Activated CD8-positive, alpha-beta memory T cell treated with anti-CD3 and anti-CD28 coated beads, Interleukin-2, amount 10 ng/mL, durations not matched to agents 7 days and 5 days (primary cell): ENCODE measurements around the gene CRELD2. TPM values are rescaled to one million over a fixed set of nuclear protein-coding genes. Genes with fewer than 3 reads are reported as not detected.
"Not testable (repeated sequence)": the region's sequence is repeated elsewhere in the genome, so short reads cannot be mapped to it uniquely, and the experiment has no call there.

Experiments
- ATAC-seq: fragments of 150-1000 bp; cut with Tn5 transposase; one replicate; pipeline ENCODE4 v1.10.0; 2021; ENCODE audit warnings: moderate library complexity
- CTCF ChIA-PET: fragments of 350-600 bp; sonication (Branson Sonifier 250); formaldehyde crosslinking; loops from one replicate; lab custom pipeline; 2021; ENCODE audit warnings: antibody characterized with exemption; lab: Charles Lee
- DNase-seq: peaks from one replicate; pipeline ENCODE4 v3.0.0-alpha.2; 2020
- H3K27ac Mint-ChIP-seq: one replicate; pipeline ENCODE4 v1.8.0; 2021; ENCODE audit warnings: mild to moderate bottlenecking, mixed read lengths
- H3K27me3 Mint-ChIP-seq: one replicate; pipeline ENCODE4 v1.8.0; 2021; ENCODE audit warnings: mixed read lengths
- H3K36me3 Mint-ChIP-seq: one replicate; pipeline ENCODE4 v1.8.0; 2021; ENCODE audit warnings: mild to moderate bottlenecking, mixed read lengths
- H3K4me1 Mint-ChIP-seq: one replicate; pipeline ENCODE4 v1.8.0; 2021; ENCODE audit warnings: mixed read lengths
- H3K4me3 Mint-ChIP-seq: one replicate; pipeline ENCODE4 v1.8.0; 2021; ENCODE audit warnings: mild to moderate bottlenecking, moderate library complexity, mixed read lengths
- H3K9me3 Mint-ChIP-seq: one replicate; pipeline ENCODE4 v1.8.0; 2022; ENCODE audit warnings: low read depth, mixed read lengths
- total RNA-seq, 2 experiments: library from RNA; stranded (reverse); gene quantifications; one replicate each; pipeline ENCODE4 v1.2.3, GENCODE V29; 2021

The CRELD2 gene
- total RNA-seq, 2 experiments from 2014 or later: 43.9 to 51.2 TPM

DNA sequence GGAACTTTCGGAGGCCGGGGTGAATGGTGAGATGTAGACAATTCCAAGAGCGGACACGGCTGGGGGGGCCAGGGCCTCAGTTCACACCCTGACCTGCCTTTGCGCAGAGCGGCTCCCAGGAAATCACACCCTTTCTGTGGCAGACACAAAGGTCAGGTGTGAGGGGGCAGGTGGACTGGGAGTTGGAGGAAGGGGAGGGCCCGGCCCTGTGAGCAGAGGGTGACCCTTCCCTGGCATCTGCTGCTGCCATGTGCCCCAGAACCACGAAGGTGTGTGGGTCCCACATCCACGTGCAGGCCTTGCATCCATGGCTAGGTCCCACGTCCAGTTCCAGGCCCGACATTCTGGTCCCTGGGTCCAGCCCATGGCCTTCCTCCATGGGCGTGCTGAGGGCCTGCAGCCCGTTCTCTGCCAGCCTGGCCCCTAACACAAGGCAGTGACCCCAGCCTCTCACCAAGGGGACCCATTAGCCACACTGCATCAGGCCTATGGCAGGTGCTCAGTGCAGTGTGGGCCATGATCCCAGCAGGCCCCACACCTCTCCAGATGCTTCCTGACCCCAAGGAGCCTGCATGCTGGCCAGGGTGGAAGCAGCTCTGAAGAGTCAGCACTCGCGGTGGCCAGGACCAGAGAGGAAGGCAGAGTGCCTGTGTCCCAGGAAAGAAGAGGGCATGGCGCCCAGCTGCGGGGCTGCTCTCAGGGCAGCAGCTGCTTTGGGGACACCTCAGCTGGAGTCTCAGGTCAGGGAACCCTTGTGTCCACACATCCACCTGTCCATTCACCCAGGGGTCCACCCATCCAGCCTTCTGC is 23.3 kb downstream of the CRELD2 start:
- H3K27me3 Mint-ChIP-seq: no peaks in the 10 kb centered on the region
- DNase-seq (no peak), ATAC-seq (no peak)
- peaks cover 12% of the 10 kb centered on the region for H3K4me1 Mint-ChIP-seq
- no peak overlapping the region for H3K27ac Mint-ChIP-seq
- H3K36me3 Mint-ChIP-seq: peaks cover 2% of the 10 kb centered on the region
- peaks cover 3% of the 10 kb centered on the region for H3K9me3 Mint-ChIP-seq
- no peak overlapping the region for H3K4me3 Mint-ChIP-seq
- CTCF ChIA-PET: no interaction called here

DNA sequence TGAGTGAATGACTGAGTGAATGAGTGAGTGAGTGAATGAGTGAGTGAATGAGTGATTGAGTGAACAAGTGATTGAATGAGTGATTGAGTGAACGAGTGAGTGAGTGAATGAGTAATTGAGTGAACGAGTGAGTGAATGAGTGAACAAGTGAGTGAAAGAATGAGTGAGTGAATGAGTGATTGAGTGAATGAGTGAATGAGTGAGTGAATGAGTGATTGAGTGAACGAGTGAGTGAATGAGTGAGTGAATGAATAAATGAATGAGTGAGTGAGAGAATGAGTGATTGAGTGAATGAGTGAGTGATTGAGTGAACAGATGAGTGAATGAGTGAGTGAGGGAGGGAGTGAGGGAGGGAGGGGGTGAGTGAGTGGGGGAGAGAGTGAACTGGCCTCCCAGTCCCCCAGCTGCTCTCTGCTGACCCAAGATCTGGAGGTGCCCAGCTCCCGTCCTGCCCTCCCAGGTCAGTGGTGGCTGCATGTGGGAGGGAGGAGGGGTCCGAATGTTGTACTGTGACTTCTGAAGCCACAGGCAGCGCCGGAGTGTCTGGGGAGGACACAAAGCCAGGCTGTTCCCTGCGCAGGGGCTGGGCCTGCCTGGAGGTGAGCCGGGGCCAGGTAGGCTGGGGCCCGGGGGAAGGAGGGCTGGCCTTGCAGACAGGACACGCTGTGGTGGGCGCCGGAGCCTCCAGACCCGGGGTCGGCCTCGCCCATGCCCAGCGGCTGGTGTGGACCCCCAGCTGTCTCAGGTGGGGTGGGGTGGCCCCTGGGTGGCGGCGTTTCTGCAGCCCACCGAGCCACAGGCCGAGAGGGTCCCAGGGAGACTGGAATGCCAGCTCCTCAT is 24.4 kb downstream of the CRELD2 start:
- Mint-ChIP-seq H3K9me3 (peaks cover 3% of the 10 kb centered on the region), H3K36me3 (peaks cover 2% of the 10 kb centered on the region), H3K4me1 (peaks cover 9% of the 10 kb centered on the region), H3K27ac (no peak overlapping the region), H3K4me3 (no peak overlapping the region), H3K27me3 (no peaks in the 10 kb centered on the region)
- peak; percentile 6 for ATAC-seq
- CTCF ChIA-PET: interaction anchor here (1.5 kb wide), 1 partner anchor 88 kb away, joined by 6 read pairs; no protein-coding TSS in a partner anchor
- no peak for DNase-seq

DNA sequence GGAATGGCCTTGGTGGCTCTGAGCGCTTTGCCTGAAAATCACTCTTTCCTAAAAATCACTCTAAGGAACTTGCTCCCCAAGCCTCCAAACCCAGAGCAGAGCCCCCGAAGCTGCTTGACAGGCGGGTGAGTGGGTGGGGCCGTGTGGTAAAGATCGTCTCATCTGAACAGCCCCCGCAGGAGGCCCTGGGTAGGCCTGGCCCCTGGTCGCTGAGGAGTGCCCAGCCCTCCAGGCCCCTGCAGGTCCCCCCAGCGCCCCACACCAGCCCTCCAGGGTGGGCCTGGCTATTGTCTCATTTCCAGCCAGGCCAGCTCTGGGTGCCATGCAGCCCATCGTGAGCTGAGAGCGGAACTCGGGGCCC is 25.0 kb downstream of the CRELD2 start:
- no peaks in the 10 kb centered on the region for H3K27me3 Mint-ChIP-seq
- peaks cover 3% of the 10 kb centered on the region for H3K9me3 Mint-ChIP-seq
- ATAC-seq (peak; percentile 9), DNase-seq (no peak)
- peaks cover 9% of the 10 kb centered on the region for H3K4me1 Mint-ChIP-seq
- H3K27ac Mint-ChIP-seq: peak overlapping the region; percentile 73
- H3K4me3 Mint-ChIP-seq: no peak overlapping the region
- CTCF ChIA-PET: interaction anchor here (1.5 kb wide), 1 partner anchor 87 kb away, joined by 6 read pairs; no protein-coding TSS in a partner anchor
- peaks cover 2% of the 10 kb centered on the region for H3K36me3 Mint-ChIP-seq

DNA sequence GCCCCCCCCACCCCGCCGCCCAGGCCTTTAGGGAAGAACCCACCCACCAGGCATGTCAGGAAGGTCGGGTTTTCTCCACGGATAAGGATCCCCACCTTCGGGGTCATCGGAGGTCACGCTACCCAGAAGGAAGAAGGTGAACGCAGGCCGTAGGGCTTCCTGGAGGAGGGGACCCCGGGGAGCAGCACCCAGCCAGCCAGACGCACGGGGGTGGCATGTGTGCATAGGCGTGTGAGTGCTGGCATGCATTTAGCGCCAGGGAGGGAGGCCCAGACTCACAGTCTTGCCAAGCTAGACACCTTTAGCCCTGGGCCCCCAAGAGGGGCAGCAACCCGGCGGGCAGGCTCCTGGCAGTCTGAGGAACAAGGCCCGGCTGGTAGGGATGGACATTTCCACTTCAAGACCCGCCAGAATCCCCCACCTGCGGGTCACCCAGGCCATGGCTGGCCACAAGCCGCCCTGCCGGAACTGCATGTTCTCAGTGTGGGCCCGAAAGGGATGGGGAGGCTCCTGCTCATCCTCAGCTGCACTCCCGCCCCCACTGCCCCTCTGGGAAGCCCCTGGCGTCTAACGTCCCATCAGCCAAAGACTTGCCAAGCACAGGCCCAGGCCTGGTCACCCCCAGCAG is 25.5 kb downstream of the CRELD2 start:
- DNase-seq (no peak), ATAC-seq (peak; percentile 15)
- Mint-ChIP-seq H3K4me3 (peak overlapping the region; percentile 55), H3K27me3 (no peaks in the 10 kb centered on the region), H3K27ac (peak overlapping the region; percentile 73), H3K36me3 (peaks cover 2% of the 10 kb centered on the region), H3K4me1 (peaks cover 9% of the 10 kb centered on the region), H3K9me3 (peaks cover 3% of the 10 kb centered on the region)
- CTCF ChIA-PET: interaction anchor here (1.5 kb wide), 1 partner anchor 86 kb away, joined by 6 read pairs; no protein-coding TSS in a partner anchor

DNA sequence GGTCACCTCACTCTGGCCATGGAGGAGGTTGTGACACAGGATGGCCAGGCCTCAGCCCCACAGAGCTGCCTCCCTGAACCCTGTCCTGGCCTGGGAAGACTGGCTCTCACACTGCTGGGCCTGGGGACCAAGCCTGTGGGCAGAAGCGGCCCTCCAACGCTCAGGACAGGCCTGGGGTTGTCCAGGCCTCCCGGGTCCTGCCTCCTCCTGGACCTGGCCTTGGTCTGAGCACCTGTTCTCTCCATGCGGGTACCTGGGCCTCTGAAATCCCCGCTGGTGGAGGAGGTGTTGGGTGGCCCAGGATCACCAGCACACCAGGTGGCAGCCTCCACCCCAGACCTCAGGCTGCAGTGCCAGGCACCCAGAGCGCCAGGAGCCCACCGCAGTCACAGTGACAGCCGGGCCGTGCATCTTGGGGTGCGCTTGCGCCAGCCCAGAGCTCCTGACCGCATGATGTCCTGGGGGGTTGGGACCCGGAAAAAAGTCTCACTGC is 26.0 kb downstream of the CRELD2 start:
- Mint-ChIP-seq H3K4me1 (peaks cover 9% of the 10 kb centered on the region), H3K9me3 (peaks cover 3% of the 10 kb centered on the region), H3K36me3 (peaks cover 2% of the 10 kb centered on the region), H3K4me3 (peak overlapping the region; percentile 55), H3K27me3 (no peaks in the 10 kb centered on the region), H3K27ac (peak overlapping the region; percentile 73)
- CTCF ChIA-PET: interaction anchor here (1.5 kb wide), 1 partner anchor 86 kb away, joined by 6 read pairs; no protein-coding TSS in a partner anchor
- DNase-seq (no peak), ATAC-seq (peak; percentile 40)

DNA sequence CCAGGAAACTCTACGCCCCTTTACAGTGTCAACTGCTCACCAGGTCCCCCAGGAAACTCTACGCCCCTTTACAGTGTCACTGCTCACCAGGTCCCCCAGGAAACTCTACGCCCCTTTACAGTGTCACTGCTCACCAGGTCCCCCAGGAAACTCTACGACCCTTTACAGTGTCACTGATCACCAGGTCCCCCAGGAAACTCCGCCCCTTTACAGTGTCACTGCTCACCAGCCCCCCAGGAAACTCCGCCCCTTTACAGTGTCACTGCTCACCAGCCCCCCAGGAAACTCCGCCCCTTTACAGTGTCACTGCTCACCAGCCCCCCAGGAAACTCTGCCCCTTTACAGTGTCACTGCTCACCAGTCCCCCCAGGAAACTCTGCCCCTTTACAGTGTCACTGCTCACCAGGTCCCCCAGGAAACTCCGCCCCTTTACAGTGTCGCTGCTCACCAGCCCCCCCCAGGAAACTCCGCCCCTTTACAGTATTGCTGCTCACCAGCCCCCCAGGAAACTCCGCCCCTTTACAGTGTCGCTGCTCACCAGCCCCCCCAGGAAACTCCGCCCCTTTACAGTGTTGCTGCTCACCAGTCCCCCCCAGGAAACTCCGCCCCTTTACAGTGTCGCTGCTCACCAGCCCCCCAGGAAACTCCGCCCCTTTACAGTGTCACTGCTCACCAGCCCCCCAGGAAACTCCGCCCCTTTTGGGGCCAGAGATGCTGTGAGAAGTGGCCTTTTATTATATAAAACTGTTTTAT is 26.8 kb downstream of the CRELD2 start:
- DNase-seq, H3K9me3 Mint-ChIP-seq, H3K27me3 Mint-ChIP-seq, CTCF ChIA-PET, H3K4me1 Mint-ChIP-seq, ATAC-seq, H3K36me3 Mint-ChIP-seq: not testable (repeated sequence)
- peak overlapping the region; percentile 40 for H3K4me3 Mint-ChIP-seq
- H3K27ac Mint-ChIP-seq: peak overlapping the region; percentile 83

DNA sequence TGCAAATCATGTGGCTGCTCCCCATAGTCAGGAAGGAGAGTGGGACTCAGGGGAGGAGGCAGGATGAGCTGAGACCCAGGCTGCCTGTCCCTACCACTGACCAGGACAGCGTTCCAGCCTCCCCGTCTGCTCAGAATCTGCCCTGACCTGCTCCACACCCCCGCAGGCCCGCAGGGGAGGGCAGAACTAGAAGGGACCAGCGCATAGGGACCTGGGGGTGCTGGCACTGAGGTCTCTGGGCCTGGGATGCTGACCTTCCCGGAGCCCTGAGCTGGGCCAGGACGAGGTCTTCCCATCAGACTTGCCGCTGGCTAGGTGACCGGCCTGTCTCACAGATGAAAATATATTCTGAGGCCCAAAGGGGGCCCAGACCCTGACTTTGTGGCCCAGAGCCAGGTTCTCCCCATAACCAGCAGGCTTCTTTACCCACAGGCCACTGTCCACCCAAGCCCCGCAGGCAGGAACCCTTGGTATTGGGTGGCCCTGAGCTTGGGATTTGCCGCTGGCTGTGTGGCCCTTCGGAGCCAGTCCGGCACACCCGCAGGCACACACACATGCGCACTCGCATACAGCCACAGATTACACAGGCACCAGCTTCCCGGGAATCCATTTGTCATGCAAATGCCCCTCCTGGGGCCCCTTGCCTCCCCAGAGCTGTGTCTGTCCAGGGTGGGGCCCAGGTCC is 28.3 kb downstream of the CRELD2 start:
- Mint-ChIP-seq H3K4me3 (no peak overlapping the region), H3K4me1 (peaks cover 7% of the 10 kb centered on the region), H3K36me3 (no peaks in the 10 kb centered on the region), H3K27me3 (no peaks in the 10 kb centered on the region), H3K9me3 (no peaks in the 10 kb centered on the region), H3K27ac (peak overlapping the region; percentile 20)
- no peak for DNase-seq
- CTCF ChIA-PET: no interaction called here
- no peak for ATAC-seq

DNA sequence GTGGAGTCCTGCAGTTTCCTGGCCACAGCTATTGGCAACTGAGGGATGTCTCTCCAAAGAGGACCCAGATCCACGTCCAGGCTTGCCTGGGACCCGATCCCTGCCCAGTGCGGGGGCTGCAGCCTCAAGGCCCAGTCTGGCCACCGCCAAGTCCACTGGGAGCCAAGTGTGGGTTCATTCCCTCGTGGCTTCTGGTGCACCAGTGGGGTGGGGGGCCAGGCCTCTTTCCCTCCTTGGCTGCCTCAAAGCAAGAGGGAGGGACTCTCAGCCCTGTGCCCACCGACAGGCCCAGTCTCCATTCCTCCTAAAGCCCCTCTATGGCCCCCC is 28.8 kb downstream of the CRELD2 start:
- no peak for DNase-seq
- ATAC-seq: no peak
- no peak overlapping the region for H3K4me3 Mint-ChIP-seq
- CTCF ChIA-PET: no interaction called here
- no peaks in the 10 kb centered on the region for H3K27me3 Mint-ChIP-seq
- H3K27ac Mint-ChIP-seq: no peak overlapping the region
- H3K4me1 Mint-ChIP-seq: peaks cover 7% of the 10 kb centered on the region
- no peaks in the 10 kb centered on the region for H3K36me3 Mint-ChIP-seq
- H3K9me3 Mint-ChIP-seq: no peaks in the 10 kb centered on the region

DNA sequence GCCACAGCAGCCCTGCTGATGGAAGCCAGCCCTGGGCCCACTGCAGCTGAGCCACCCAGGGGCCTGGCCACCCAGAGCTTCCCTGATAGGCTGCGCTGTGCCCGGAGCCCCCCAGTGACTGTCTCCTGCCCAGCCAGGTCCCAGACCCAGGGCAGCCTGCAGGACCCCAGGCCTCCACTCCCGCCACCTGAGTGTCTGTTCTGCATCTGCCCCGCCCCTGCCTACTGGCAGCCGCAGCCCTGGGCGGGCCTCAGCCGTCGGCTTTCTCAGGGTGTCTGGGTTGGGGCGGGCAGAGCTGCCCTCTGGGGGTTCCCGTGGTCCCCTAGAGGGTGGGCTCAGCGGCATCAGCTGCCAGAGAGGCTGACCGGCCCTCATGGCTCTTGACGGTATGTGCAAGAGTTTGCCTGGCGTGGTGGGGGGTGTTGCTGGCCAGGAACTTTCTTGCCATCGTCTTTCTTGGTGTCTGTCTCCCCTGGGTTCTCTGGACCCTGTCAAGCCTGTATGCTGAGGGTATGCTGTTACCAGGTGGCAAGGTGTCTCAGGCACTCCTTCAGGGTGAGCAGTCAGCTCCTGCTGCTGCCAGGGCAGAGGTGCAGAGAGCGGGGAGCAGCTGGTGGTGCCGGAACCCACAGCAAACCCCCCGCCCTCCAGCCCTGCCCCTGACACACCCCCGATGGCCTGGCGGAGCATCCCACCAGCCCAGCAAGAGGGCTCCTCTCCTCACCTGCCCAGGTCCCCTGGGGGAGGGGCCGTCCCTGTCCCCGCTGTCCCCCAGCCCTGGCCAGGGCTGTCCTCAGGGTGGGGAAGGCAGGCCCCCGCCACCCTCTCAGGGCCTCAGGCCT is 29.9 kb downstream of the CRELD2 start:
- no peak for ATAC-seq
- CTCF ChIA-PET: no interaction called here
- peaks cover 7% of the 10 kb centered on the region for H3K4me1 Mint-ChIP-seq
- H3K4me3 Mint-ChIP-seq: no peak overlapping the region
- H3K27ac Mint-ChIP-seq: no peak overlapping the region
- DNase-seq: no peak
- H3K36me3 Mint-ChIP-seq: no peaks in the 10 kb centered on the region
- H3K27me3 Mint-ChIP-seq: no peaks in the 10 kb centered on the region
- no peaks in the 10 kb centered on the region for H3K9me3 Mint-ChIP-seq

DNA sequence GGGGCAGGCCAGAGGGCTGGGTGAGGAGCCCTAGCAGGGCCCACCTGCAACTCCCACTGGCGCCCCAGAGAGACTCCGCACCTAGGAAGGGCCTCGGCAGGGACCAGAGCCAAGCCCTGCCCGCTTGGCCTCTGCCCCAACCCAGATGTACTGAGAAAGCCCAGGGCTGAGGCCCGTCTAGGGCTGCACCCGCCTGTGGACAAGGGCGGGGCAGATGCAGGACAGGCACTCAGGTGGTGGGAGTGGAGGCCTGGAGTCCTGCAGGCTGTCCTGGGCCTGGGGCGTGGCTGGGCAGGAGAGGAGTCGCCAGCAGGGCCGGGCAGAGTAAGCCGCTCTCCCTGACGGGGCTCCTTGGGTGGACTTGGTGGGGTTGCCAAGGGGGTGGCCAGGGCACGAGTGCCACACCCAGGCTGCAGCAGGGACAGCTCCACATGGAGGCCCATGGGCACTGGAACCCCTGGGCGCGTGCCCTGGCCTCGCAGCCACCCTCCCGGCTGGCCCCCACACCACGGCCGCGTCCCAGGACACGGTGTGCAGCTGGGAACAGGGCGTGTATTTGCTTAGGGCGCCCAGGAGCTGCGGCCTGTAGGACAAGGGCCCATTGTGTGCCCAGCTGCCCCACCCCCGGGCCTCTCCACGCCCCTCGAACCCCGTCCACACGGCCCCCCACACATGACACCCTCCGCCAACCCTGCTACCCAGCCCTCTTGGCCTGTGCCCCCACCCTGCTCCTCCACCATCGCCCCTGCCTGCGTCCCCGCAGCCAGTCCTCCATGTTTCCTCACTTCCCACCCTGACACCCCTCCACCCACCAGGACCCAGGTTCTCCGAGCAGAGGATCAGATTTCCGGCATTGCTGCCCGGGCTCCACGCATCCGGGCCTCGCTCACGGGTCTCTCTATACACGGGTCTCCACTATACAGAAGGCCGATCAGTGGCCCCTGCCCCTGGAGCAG is 30.8 kb downstream of the CRELD2 start:
- no peaks in the 10 kb centered on the region for H3K27me3 Mint-ChIP-seq
- DNase-seq (no peak), ATAC-seq (no peak)
- peaks cover 7% of the 10 kb centered on the region for H3K4me1 Mint-ChIP-seq
- H3K9me3 Mint-ChIP-seq: no peaks in the 10 kb centered on the region
- no peaks in the 10 kb centered on the region for H3K36me3 Mint-ChIP-seq
- CTCF ChIA-PET: no interaction called here
- no peak overlapping the region for H3K27ac Mint-ChIP-seq
- H3K4me3 Mint-ChIP-seq: no peak overlapping the region

DNA sequence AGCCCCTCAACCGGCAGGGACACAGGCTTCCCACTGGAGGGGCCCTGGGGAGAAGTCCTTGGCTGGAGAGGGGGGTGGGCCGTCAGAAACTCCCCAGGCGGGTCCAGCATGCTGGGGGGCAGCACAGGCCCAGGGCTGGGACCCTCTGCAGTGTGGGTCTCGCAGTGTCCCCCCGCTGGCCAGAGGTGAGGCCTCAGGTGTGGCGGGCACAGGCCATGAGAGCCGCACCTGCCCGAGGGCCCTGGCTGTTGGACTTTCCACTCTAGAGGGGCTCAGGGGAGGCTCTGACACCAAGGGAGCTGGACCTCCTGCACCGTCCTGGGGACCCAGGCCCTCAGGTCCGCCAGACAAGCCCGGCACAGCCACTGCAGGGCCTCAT is 31.5 kb downstream of the CRELD2 start:
- Mint-ChIP-seq H3K27ac (no peak overlapping the region), H3K36me3 (no peaks in the 10 kb centered on the region), H3K9me3 (no peaks in the 10 kb centered on the region), H3K4me1 (peaks cover 7% of the 10 kb centered on the region), H3K27me3 (no peaks in the 10 kb centered on the region), H3K4me3 (no peak overlapping the region)
- ATAC-seq: no peak
- CTCF ChIA-PET: no interaction called here
- no peak for DNase-seq
